ENCODE measurements around the gene XRCC3. TPM values are rescaled to one million over a fixed set of nuclear protein-coding genes. Genes with fewer than 3 reads are reported as not detected.

Gene XRCC3
- total and polyA plus RNA-seq, 5 donors from 2014 or later = 3.0 to 9.8 (median 4.5) TPM

GRCh38 chr14:103727313-103727980 lies 12.2 kb upstream of the XRCC3 start:
- Histone ChIP-seq H3K4me1 (ENCODE audit: control insufficient read depth, insufficient read depth, low read length, poor library complexity, severe bottlenecking) (no peaks in the 10 kb centered on the region), H3K4me3 (ENCODE audit: low read depth, low read length) (no peak overlapping the region), H3K9me3 (ENCODE audit: control insufficient read depth in 2 of 2, low read length in 2 of 2) (no peaks in the 10 kb centered on the region), H3K36me3 (ENCODE audit: control insufficient read depth, insufficient read depth, low read length) (peaks cover 16% of the 10 kb centered on the region), H3K27ac (ENCODE audit: insufficient read depth, low read length, poor library complexity, severe bottlenecking) (no peak overlapping the region), H3K27me3 (ENCODE audit: control insufficient read depth, insufficient read depth, low read length) (no peaks in the 10 kb centered on the region)
- H3K27me3 Mint-ChIP-seq = no peaks in the 10 kb centered on the region
- no peaks in the 10 kb centered on the region for H3K9me3 Mint-ChIP-seq
- DNase-seq = no peak
- no peak overlapping the region for H3K27ac Mint-ChIP-seq
- H3K36me3 Mint-ChIP-seq = peaks cover 15% of the 10 kb centered on the region
- H3K4me1 Mint-ChIP-seq = no peaks in the 10 kb centered on the region
- no peak for ATAC-seq (ENCODE audit: low read depth in 2 of 2)
- H3K4me3 Mint-ChIP-seq = no peak overlapping the region

GRCh38 chr14:103726474-103726873 lies 11.2 kb upstream of the XRCC3 start:
- no peak for ATAC-seq (ENCODE audit: low read depth in 2 of 2)
- H3K9me3 Mint-ChIP-seq = no peaks in the 10 kb centered on the region
- Histone ChIP-seq H3K9me3 (ENCODE audit: control insufficient read depth in 2 of 2, low read length in 2 of 2) (no peaks in the 10 kb centered on the region), H3K4me1 (ENCODE audit: control insufficient read depth, insufficient read depth, low read length, poor library complexity, severe bottlenecking) (no peaks in the 10 kb centered on the region), H3K27me3 (ENCODE audit: control insufficient read depth, insufficient read depth, low read length) (no peaks in the 10 kb centered on the region), H3K4me3 (ENCODE audit: low read depth, low read length) (no peak overlapping the region), H3K36me3 (ENCODE audit: control insufficient read depth, insufficient read depth, low read length) (peaks cover 16% of the 10 kb centered on the region), H3K27ac (ENCODE audit: insufficient read depth, low read length, poor library complexity, severe bottlenecking) (no peak overlapping the region)
- peaks cover 15% of the 10 kb centered on the region for H3K36me3 Mint-ChIP-seq
- peaks cover 0 to 6% (median 0%) of the 10 kb centered on the region in 4 donors for H3K4me1 Mint-ChIP-seq
- no peak for DNase-seq
- H3K27me3 Mint-ChIP-seq = no peaks in the 10 kb centered on the region
- no peak overlapping the region for H3K27ac Mint-ChIP-seq
- H3K4me3 Mint-ChIP-seq = no peak overlapping the region

- no peak overlapping the region for H3K27ac Mint-ChIP-seq
- Histone ChIP-seq H3K27ac (ENCODE audit: insufficient read depth, low read length, poor library complexity, severe bottlenecking) (no peak overlapping the region), H3K4me1 (ENCODE audit: control insufficient read depth, insufficient read depth, low read length, poor library complexity, severe bottlenecking) (no peaks in the 10 kb centered on the region), H3K4me3 (ENCODE audit: low read depth, low read length) (no peak overlapping the region), H3K36me3 (ENCODE audit: control insufficient read depth, insufficient read depth, low read length) (peaks cover 16% of the 10 kb centered on the region), H3K9me3 (ENCODE audit: control insufficient read depth in 2 of 2, low read length in 2 of 2) (no peaks in the 10 kb centered on the region), H3K27me3 (ENCODE audit: control insufficient read depth, insufficient read depth, low read length) (no peaks in the 10 kb centered on the region)
- no peaks in the 10 kb centered on the region for H3K27me3 Mint-ChIP-seq
- peaks cover 15% of the 10 kb centered on the region for H3K36me3 Mint-ChIP-seq
- no peak for ATAC-seq (ENCODE audit: low read depth in 2 of 2)
- H3K4me1 Mint-ChIP-seq = peaks cover 0 to 6% (median 0%) of the 10 kb centered on the region in 4 donors
- H3K4me3 Mint-ChIP-seq = no peak overlapping the region
- H3K9me3 Mint-ChIP-seq = no peaks in the 10 kb centered on the region
- no peak for DNase-seq
These were observed 10.6 kb upstream of the XRCC3 start for GRCh38 chr14:103725739-103726395.

GRCh38 chr14:103725001-103725682 lies 9.9 kb upstream of the XRCC3 start:
- Histone ChIP-seq H3K36me3 (ENCODE audit: control insufficient read depth, insufficient read depth, low read length) (peaks cover 16% of the 10 kb centered on the region), H3K4me1 (ENCODE audit: control insufficient read depth, insufficient read depth, low read length, poor library complexity, severe bottlenecking) (no peaks in the 10 kb centered on the region), H3K27me3 (ENCODE audit: control insufficient read depth, insufficient read depth, low read length) (no peaks in the 10 kb centered on the region), H3K9me3 (ENCODE audit: control insufficient read depth in 2 of 2, low read length in 2 of 2) (no peaks in the 10 kb centered on the region), H3K27ac (ENCODE audit: insufficient read depth, low read length, poor library complexity, severe bottlenecking) (no peak overlapping the region), H3K4me3 (ENCODE audit: low read depth, low read length) (no peak overlapping the region)
- Mint-ChIP-seq H3K9me3 (no peaks in the 10 kb centered on the region), H3K4me1 (peaks cover 1 to 8% (median 4%) of the 10 kb centered on the region in 4 donors), H3K27me3 (no peaks in the 10 kb centered on the region), H3K4me3 (no peak overlapping the region), H3K36me3 (peaks cover 15% of the 10 kb centered on the region), H3K27ac (no peak overlapping the region)
- DNase-seq (no peak), ATAC-seq (ENCODE audit: low read depth in 2 of 2) (no peak)

- H3K36me3 ChIP-seq (ENCODE audit: control insufficient read depth, insufficient read depth, low read length) = peaks cover 8% of the 10 kb centered on the region
- no peak overlapping the region for H3K27ac Mint-ChIP-seq
- no peak for ATAC-seq (ENCODE audit: low read depth in 2 of 2)
- H3K4me3 ChIP-seq (ENCODE audit: low read depth, low read length) = no peak overlapping the region
- peaks cover 7% of the 10 kb centered on the region for H3K36me3 Mint-ChIP-seq
- no peak for DNase-seq
- peaks cover 5 to 15% (median 9%) of the 10 kb centered on the region in 4 donors for H3K4me1 Mint-ChIP-seq
- H3K9me3 Mint-ChIP-seq = no peaks in the 10 kb centered on the region
- no peak overlapping the region for H3K4me3 Mint-ChIP-seq
- H3K27ac ChIP-seq (ENCODE audit: insufficient read depth, low read length, poor library complexity, severe bottlenecking) = no peak overlapping the region
- no peaks in the 10 kb centered on the region for H3K9me3 ChIP-seq (ENCODE audit: control insufficient read depth in 2 of 2, low read length in 2 of 2)
- no peaks in the 10 kb centered on the region for H3K27me3 ChIP-seq (ENCODE audit: control insufficient read depth, insufficient read depth, low read length)
- H3K27me3 Mint-ChIP-seq = no peaks in the 10 kb centered on the region
- H3K4me1 ChIP-seq (ENCODE audit: control insufficient read depth, insufficient read depth, low read length, poor library complexity, severe bottlenecking) = no peaks in the 10 kb centered on the region
These were observed 8.9 kb upstream of the XRCC3 start for GRCh38 chr14:103724116-103724515.

GRCh38 chr14:103723748-103724081 lies 8.5 kb upstream of the XRCC3 start:
- DNase-seq (no peak), ATAC-seq (ENCODE audit: low read depth in 2 of 2) (no peak)
- Histone ChIP-seq H3K27ac (ENCODE audit: insufficient read depth, low read length, poor library complexity, severe bottlenecking) (no peak overlapping the region), H3K9me3 (ENCODE audit: control insufficient read depth in 2 of 2, low read length in 2 of 2) (no peaks in the 10 kb centered on the region), H3K27me3 (ENCODE audit: control insufficient read depth, insufficient read depth, low read length) (no peaks in the 10 kb centered on the region), H3K4me1 (ENCODE audit: control insufficient read depth, insufficient read depth, low read length, poor library complexity, severe bottlenecking) (no peaks in the 10 kb centered on the region), H3K4me3 (ENCODE audit: low read depth, low read length) (no peak overlapping the region), H3K36me3 (ENCODE audit: control insufficient read depth, insufficient read depth, low read length) (peaks cover 4% of the 10 kb centered on the region)
- no peak overlapping the region for H3K4me3 Mint-ChIP-seq
- no peak overlapping the region for H3K27ac Mint-ChIP-seq
- H3K27me3 Mint-ChIP-seq = no peaks in the 10 kb centered on the region
- H3K36me3 Mint-ChIP-seq = peaks cover 3% of the 10 kb centered on the region
- H3K4me1 Mint-ChIP-seq = peaks cover 6 to 17% (median 9%) of the 10 kb centered on the region in 4 donors
- no peaks in the 10 kb centered on the region for H3K9me3 Mint-ChIP-seq

GRCh38 chr14:103721334-103722120 lies 6.3 kb upstream of the XRCC3 start:
- peaks cover 19 to 38% (median 23%) of the 10 kb centered on the region in 4 donors for H3K4me1 Mint-ChIP-seq
- H3K9me3 ChIP-seq (ENCODE audit: control insufficient read depth in 2 of 2, low read length in 2 of 2) = no peaks in the 10 kb centered on the region
- H3K4me3 Mint-ChIP-seq = no peak overlapping the region
- no peak for ATAC-seq (ENCODE audit: low read depth in 2 of 2)
- no peak overlapping the region for H3K4me3 ChIP-seq (ENCODE audit: low read depth, low read length)
- no peak for DNase-seq
- no peaks in the 10 kb centered on the region for H3K36me3 ChIP-seq (ENCODE audit: control insufficient read depth, insufficient read depth, low read length)
- no peak overlapping the region for H3K27ac ChIP-seq (ENCODE audit: insufficient read depth, low read length, poor library complexity, severe bottlenecking)
- peaks cover 6% of the 10 kb centered on the region for H3K36me3 Mint-ChIP-seq
- peaks cover 0 to 1% (median 0%) of the 10 kb centered on the region in 7 donors for H3K9me3 Mint-ChIP-seq
- H3K4me1 ChIP-seq (ENCODE audit: control insufficient read depth, insufficient read depth, low read length, poor library complexity, severe bottlenecking) = peaks cover 6% of the 10 kb centered on the region
- no peaks in the 10 kb centered on the region for H3K27me3 ChIP-seq (ENCODE audit: control insufficient read depth, insufficient read depth, low read length)
- H3K27ac Mint-ChIP-seq = no peak overlapping the region
- no peaks in the 10 kb centered on the region for H3K27me3 Mint-ChIP-seq
